ENCODE results near the gene SLC16A10.

Gene SLC16A10, protein sequence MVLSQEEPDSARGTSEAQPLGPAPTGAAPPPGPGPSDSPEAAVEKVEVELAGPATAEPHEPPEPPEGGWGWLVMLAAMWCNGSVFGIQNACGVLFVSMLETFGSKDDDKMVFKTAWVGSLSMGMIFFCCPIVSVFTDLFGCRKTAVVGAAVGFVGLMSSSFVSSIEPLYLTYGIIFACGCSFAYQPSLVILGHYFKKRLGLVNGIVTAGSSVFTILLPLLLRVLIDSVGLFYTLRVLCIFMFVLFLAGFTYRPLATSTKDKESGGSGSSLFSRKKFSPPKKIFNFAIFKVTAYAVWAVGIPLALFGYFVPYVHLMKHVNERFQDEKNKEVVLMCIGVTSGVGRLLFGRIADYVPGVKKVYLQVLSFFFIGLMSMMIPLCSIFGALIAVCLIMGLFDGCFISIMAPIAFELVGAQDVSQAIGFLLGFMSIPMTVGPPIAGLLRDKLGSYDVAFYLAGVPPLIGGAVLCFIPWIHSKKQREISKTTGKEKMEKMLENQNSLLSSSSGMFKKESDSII

DNA sequence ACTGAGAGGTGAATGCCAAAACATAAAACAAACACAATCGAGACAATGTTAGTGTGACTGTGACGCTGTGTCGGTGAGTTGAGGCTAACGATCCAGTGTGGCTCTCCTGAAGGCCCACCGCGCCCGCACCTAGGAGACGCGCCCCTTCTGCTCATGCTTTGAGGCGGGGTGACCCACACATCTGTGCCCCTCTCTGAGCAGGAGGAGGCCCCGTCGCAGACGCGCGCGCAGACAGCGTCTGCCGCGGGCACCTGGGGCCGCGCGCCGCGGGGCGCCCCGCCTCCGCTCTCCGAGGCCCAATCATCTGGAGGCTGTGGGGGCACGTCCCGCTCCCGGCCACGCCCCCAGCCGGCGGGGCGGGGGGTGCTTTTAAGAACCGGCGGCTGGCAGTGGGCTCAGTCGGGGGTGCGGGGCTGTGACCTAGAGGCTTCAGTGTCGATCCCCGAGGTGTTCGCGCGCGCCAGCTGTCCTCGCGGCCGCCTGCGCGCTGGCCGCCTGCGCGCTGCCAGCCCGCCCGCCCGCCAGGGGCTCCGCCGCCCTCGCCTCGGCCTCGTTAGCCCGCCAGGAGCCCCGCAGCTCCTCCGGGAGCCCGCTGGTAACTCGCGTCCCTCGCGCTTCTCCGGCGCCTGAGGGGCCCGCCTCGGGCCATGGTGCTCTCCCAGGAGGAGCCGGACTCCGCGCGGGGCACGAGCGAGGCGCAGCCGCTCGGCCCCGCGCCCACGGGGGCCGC, at the start of gene SLC16A10:
Gene SLC16A10, plus strand, starts transcription at position 398 of the 730 bp plus-strand sequence. Its CDS starts 250 bp downstream, at position 648.
- TF ChIP-seq, protein P1, sequence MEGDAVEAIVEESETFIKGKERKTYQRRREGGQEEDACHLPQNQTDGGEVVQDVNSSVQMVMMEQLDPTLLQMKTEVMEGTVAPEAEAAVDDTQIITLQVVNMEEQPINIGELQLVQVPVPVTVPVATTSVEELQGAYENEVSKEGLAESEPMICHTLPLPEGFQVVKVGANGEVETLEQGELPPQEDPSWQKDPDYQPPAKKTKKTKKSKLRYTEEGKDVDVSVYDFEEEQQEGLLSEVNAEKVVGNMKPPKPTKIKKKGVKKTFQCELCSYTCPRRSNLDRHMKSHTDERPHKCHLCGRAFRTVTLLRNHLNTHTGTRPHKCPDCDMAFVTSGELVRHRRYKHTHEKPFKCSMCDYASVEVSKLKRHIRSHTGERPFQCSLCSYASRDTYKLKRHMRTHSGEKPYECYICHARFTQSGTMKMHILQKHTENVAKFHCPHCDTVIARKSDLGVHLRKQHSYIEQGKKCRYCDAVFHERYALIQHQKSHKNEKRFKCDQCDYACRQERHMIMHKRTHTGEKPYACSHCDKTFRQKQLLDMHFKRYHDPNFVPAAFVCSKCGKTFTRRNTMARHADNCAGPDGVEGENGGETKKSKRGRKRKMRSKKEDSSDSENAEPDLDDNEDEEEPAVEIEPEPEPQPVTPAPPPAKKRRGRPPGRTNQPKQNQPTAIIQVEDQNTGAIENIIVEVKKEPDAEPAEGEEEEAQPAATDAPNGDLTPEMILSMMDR (IDR thresholded peaks at IDR 0.05; ENCODE audit: low read depth, low read length): no peak
- no peaks in the 10 kb centered on the region for H3K36me3 ChIP-seq
- no peaks in the 10 kb centered on the region for H3K9me3 ChIP-seq (ENCODE audit: severe bottlenecking)
- H3K27me3 ChIP-seq (ENCODE audit: insufficient read depth, low read depth, severe bottlenecking): no peaks in the 10 kb centered on the region
- peak; percentile 92 for DNase-seq
- peak within 1 kb of the TSS; percentile 72 for H3K4me3 ChIP-seq (ENCODE audit: low read depth, low read length)
- peak within 1 kb of the TSS; percentile 52 for H3K27ac ChIP-seq

DNA sequence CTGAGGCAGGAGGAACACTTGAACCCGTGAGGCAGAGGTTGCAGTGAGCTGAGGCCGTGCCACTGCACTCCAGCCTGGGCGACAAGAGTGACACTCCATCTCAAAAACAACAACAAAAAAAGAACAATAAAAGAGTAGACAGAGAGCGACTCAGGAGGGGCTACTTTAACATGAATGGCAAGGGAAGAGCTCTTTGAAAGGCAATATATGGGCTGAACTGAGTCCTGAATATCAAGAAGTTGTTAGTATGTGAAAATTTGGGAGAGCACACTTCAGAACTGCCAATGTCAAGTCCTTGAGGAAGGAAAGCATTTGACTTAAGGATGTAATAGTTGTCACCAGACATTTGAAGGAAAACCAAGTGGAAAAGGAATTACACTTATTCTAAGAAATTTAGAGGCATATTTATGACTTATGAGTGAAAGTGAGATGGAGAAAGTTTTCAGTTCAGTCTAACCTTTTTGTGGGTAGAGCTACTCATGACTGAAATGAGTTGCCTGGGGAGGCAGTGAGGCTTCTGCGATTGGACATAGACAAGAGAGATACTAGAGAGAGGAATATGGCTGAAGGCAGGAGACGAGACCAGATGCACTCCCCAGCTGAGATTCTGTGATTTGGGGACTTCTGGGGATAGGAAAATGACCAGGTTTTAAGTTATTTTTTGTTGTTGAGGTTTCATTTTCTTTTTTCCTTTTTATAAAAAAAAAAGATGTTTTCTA, 48.6 kb upstream of the SLC16A10 start:
- H3K4me3 ChIP-seq (ENCODE audit: low read depth, low read length): no peak overlapping the region
- H3K27ac ChIP-seq: no peak overlapping the region
- no peaks in the 10 kb centered on the region for H3K27me3 ChIP-seq (ENCODE audit: insufficient read depth, low read depth, severe bottlenecking)
- TF ChIP-seq, protein P1 (IDR thresholded peaks at IDR 0.05; ENCODE audit: low read depth, low read length): no peak
- no peaks in the 10 kb centered on the region for H3K9me3 ChIP-seq (ENCODE audit: severe bottlenecking)
- no peak for DNase-seq
- no peaks in the 10 kb centered on the region for H3K36me3 ChIP-seq

DNA sequence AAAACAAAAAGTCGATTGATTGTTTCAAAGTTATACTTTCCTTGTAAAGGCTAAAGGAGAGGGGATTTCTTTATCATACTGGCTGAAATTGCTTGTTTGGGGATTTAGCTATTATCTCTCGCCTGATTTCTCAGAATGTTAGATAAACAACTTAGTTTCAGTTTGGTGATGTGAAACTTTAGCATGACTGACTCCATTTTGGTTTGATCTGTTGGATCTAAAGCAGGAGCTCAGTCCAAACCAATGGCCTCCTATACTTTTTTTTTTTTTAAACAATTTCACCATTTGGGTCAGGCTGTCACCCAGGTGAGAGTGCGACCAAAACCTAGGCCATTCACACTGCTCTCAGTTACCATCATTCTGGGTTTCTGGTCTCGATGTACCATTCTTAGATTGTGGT, 45.4 kb upstream of the SLC16A10 start:
- Histone ChIP-seq H3K9me3 (ENCODE audit: severe bottlenecking) (no peaks in the 10 kb centered on the region), H3K4me3 (ENCODE audit: low read depth, low read length) (no peak overlapping the region), H3K36me3 (no peaks in the 10 kb centered on the region), H3K27me3 (ENCODE audit: insufficient read depth, low read depth, severe bottlenecking) (no peaks in the 10 kb centered on the region), H3K27ac (no peak overlapping the region)
- no peak for DNase-seq
- TF ChIP-seq, protein P1 (IDR thresholded peaks at IDR 0.05; ENCODE audit: low read depth, low read length): no peak

DNA sequence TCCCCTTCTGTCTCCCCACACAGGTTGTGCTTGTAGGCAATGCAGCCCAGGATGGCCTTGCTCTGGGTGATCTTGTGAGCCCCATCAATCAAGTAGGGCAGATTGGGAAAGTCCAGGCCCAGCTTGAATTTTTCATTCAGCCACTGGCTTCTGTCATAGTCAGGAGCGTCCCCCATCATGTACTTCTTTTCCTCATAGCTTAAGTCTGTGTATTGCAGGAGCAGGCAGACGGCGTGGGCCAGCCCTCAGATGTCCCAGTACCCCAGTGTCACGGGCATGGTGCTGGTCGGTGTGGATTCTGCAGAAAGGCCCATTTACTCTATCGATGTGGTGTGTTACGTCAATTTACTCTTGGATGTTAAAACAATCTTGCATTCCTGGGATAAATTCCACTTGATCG, 40.1 kb upstream of the SLC16A10 start:
- no peak for DNase-seq
- Histone ChIP-seq H3K27ac (no peak overlapping the region), H3K9me3 (ENCODE audit: severe bottlenecking) (no peaks in the 10 kb centered on the region), H3K36me3 (no peaks in the 10 kb centered on the region), H3K27me3 (ENCODE audit: insufficient read depth, low read depth, severe bottlenecking) (no peaks in the 10 kb centered on the region), H3K4me3 (ENCODE audit: low read depth, low read length) (no peak overlapping the region)
- TF ChIP-seq, protein P1 (IDR thresholded peaks at IDR 0.05; ENCODE audit: low read depth, low read length): no peak

DNA sequence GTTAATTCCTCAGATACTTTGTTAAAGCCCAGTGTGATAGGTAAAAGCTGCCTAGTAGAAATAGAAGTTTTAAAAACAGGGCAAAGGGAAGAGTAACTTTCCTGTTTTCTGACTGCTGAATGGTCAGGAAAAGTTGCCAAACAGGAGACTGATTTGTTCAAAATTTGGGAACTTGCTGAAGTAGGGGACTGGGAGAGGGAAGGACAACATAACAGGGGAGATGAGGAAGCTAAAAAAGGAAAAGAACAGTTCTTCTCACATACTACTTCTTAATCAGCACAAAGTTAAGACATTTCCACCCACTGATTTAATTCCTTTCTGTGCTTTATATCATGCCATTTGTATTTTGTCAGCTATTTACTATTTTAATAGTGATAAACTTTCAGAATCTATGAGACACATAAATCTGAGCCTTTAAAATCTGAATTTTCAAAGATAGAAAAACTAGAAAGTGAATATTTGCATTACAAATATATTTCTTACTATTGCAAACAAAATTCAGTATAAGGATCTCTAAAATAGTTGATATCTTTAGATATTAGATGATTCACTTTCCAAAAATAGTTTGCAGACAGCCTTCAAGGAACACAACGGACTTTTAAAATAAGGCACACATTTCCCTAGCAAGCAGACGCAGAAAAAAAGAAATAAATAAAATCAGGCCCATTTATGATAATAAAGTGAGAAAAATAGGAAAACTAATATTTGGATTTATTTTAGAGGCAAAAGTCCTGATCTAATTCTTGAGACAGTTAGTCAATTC, 36.9 kb upstream of the SLC16A10 start:
- Histone ChIP-seq H3K4me3 (ENCODE audit: low read depth, low read length) (no peak overlapping the region), H3K27ac (no peak overlapping the region), H3K27me3 (ENCODE audit: insufficient read depth, low read depth, severe bottlenecking) (no peaks in the 10 kb centered on the region), H3K36me3 (no peaks in the 10 kb centered on the region), H3K9me3 (ENCODE audit: severe bottlenecking) (no peaks in the 10 kb centered on the region)
- DNase-seq: no peak
- TF ChIP-seq, protein P1 (IDR thresholded peaks at IDR 0.05; ENCODE audit: low read depth, low read length): no peak

All from WERI-Rb-1 (cell line).